Muscle layer of duodenum (tissue), 2 donors: ENCODE measurements around the gene SCG3.

Experiments
- H3K27ac ChIP-seq: one replicate; pipeline ENCODE4 v1.7.0; 2013; ENCODE audit warnings: mild to moderate bottlenecking, low read length
- H3K27me3 ChIP-seq: one replicate; pipeline ENCODE4 v1.7.0; 2013; ENCODE audit warnings: low read depth, mild to moderate bottlenecking, control low read depth, low read length
- H3K36me3 ChIP-seq, 2 donors: one replicate each; pipeline ENCODE4 v1.7.0; 2013; ENCODE audit warnings: low read length in 2 of 2, control low read depth in 1 of 2, mild to moderate bottlenecking in 1 of 2; ENCODE audit not compliant: insufficient read depth in 2 of 2, control insufficient read depth in 1 of 2
- H3K4me1 ChIP-seq, 2 donors: one replicate each; pipeline ENCODE4 v1.7.0; 2013; ENCODE audit warnings: low read length in 2 of 2, mild to moderate bottlenecking in 2 of 2, control low read depth in 1 of 2, moderate library complexity in 1 of 2; ENCODE audit not compliant: insufficient read depth in 2 of 2, control insufficient read depth in 1 of 2
- H3K4me3 ChIP-seq, 2 donors: one replicate each; pipeline ENCODE4 v1.7.0; 2013; ENCODE audit warnings: low read length in 2 of 2, low read depth in 1 of 2, mild to moderate bottlenecking in 1 of 2
- H3K9me3 ChIP-seq, 2 donors: one replicate each; pipeline ENCODE4 v1.7.0; 2013; ENCODE audit warnings: low read length in 2 of 2, control low read depth in 1 of 2, mild to moderate bottlenecking in 1 of 2; ENCODE audit not compliant: control insufficient read depth in 1 of 2
- donor health status: healthy.

The SCG3 gene

DNA sequence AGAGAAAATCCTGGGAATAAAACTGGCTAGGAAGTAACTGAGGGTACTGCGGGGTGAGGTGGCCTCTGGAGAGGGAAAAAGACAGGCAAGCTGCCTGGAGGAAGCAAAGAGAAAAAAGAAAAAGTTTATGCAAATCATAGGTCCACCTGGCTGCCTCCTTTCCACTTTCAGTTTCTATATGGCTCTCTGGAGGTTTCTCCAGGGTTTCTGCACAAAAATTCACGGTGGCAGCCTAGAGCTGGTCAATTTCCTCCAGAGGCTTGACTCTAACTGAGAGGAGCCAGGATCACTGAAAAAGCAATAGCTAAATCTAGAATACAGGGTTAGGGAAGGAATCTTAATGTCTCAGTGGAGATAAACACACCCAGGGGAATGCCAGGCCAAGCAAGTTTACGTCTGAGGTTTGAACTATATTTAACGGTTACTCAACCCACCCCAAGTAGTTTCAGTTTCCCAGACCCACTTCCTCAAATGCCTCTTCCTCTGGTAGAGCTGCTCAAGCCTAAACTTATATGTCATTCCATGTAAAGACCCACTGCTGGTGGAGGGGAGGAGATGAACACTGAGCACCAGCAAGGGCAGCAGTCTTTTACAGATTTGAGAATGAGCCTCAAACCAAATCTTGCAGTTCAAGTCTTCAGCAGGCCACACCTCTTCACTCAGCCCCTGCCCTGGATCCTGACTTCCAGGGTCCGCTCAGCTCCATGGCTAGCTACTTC, 50.4 kb downstream of the SCG3 start:
- Histone ChIP-seq H3K4me1 (peaks cover 36 to 39% of the 10 kb centered on the region in 2 donors), H3K4me3 (peak overlapping the region; percentile 24 to 56), H3K36me3 (no peaks in the 10 kb centered on the region), H3K27ac (peak overlapping the region; percentile 93), H3K9me3 (no peaks in the 10 kb centered on the region), H3K27me3 (no peaks in the 10 kb centered on the region)

DNA sequence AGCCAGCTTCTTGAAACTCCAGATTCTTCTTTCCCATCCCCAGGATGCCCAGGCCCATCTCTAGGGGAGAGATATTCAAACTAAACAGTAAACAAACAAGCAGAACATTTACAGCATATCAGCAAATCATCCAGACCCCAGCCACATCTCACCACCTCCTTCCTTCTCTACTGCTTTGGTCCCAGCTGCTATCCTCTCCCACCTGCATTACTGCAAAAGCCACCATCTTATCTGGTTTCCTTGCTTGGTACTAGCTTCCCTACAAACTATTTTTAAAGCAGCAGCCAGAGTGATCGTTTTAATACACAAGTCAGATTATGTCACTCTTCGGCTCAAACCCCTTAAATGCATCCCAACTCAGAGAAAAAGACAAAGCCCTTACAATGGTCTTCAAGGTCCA, 51.3 kb downstream of the SCG3 start:
- Histone ChIP-seq H3K9me3 (no peaks in the 10 kb centered on the region), H3K4me3 (peak overlapping the region in 1 of 2 donors; percentile 24), H3K36me3 (no peaks in the 10 kb centered on the region), H3K27ac (peak overlapping the region; percentile 93), H3K27me3 (no peaks in the 10 kb centered on the region), H3K4me1 (peaks cover 26 to 30% of the 10 kb centered on the region in 2 donors)

DNA sequence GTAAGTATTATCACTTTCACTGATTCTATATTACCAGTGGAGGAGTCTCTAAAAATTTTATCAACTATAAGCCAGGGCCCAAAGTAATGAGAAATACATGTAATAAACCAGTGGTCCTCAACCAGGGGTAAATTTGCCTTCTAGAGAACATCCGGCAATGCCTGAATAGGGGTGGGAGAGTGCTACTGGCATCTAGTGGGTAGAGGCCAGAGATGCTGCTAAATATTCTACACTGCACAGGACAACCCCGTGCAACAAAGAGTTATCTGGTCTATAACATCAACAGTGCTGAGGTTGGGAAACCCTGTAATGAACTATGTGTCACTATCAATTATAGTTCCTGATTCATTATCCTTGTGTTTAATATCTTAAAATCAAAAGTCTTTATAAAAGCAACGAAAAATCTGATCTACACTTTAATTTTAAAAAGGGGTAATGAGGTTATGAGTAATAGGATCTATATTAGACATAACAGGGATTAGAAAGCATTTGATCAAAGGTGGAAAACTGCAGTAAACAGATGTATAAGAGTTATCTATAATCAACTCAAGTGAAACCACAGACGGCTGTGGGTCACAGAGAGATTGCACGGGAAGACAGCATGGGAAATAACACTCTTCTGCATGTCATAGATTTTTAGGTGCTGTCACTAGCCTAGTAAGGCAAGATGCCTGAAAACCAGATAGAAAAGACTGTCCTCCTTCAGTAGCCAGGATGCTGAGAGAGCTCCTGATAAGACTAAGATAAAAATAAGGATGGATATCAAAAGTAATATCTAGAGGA, 54.1 kb downstream of the SCG3 start:
- H3K9me3 ChIP-seq: no peaks in the 10 kb centered on the region
- no peaks in the 10 kb centered on the region for H3K27me3 ChIP-seq
- H3K27ac ChIP-seq: peak overlapping the region; percentile 70
- H3K4me1 ChIP-seq: peaks cover 30 to 31% of the 10 kb centered on the region in 2 donors
- H3K4me3 ChIP-seq: peak overlapping the region; percentile 78 to 86
- H3K36me3 ChIP-seq: no peaks in the 10 kb centered on the region

DNA sequence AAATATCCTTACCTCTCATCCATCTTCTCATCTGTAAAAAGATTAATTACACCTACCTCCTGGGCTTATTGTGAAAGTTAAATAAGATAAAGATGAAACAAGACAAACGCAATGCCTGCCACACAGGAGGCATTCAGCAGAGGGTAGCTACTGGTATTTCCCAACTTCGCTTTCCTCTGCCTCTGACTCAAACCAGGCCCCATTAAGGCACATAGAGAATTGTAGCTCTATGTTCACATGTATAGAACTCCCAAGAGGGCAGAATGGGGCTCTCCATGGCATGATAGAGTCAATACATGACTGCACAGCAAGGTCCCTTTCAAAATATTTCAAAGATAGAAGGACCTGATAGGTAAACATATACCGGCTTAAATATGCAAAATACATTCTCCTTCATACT, 54.8 kb downstream of the SCG3 start:
- H3K27ac ChIP-seq: peak overlapping the region; percentile 70
- peaks cover 25 to 28% of the 10 kb centered on the region in 2 donors for H3K4me1 ChIP-seq
- H3K4me3 ChIP-seq: peak overlapping the region; percentile 78 to 86

DNA sequence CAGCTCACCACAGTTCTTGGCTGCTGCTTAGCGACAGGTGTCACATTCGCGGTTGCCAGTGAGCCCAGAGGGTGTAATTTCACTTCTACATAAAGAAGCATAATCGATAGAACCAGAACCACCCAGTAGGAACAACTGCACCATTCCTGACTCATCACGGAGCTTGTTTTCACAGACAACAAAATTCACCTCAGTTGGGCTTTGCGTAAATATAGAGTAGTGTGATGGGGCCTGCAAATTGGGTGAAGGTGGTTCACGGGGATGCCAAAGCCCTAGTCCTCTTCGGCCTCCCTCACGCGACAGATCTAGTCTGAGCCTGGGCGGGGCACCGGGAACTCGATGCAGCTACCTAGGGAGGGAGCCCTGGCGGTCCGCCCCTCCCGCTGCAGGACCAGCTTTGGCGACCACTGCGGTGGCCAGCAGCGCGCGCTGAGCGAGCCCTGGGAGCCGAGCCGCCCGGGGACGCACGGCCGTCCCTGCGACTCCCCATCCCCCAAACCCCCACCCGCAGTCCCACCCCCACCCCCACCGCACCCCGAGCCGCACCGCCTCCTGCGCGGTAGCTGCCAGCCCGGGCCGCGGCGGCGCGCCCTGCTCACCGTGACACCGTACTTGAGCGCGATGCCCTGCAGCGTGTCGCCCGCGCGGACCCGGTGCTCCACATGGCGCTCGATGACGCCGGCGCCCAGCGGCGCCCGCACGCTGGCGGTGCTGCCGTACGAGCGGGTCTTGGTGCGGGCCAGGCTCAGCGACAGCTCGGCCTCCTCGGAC, 55.6 kb downstream of the SCG3 start:
- Histone ChIP-seq H3K27me3 (no peaks in the 10 kb centered on the region), H3K36me3 (no peaks in the 10 kb centered on the region), H3K9me3 (no peaks in the 10 kb centered on the region), H3K4me1 (peaks cover 20 to 21% of the 10 kb centered on the region in 2 donors), H3K27ac (peak overlapping the region; percentile 70), H3K4me3 (peak overlapping the region; percentile 78 to 86)

More for the DNA sequence above, 54.8 kb downstream of the SCG3 start:
- Histone ChIP-seq H3K27me3 (no peaks in the 10 kb centered on the region), H3K36me3 (no peaks in the 10 kb centered on the region), H3K9me3 (no peaks in the 10 kb centered on the region)

DNA sequence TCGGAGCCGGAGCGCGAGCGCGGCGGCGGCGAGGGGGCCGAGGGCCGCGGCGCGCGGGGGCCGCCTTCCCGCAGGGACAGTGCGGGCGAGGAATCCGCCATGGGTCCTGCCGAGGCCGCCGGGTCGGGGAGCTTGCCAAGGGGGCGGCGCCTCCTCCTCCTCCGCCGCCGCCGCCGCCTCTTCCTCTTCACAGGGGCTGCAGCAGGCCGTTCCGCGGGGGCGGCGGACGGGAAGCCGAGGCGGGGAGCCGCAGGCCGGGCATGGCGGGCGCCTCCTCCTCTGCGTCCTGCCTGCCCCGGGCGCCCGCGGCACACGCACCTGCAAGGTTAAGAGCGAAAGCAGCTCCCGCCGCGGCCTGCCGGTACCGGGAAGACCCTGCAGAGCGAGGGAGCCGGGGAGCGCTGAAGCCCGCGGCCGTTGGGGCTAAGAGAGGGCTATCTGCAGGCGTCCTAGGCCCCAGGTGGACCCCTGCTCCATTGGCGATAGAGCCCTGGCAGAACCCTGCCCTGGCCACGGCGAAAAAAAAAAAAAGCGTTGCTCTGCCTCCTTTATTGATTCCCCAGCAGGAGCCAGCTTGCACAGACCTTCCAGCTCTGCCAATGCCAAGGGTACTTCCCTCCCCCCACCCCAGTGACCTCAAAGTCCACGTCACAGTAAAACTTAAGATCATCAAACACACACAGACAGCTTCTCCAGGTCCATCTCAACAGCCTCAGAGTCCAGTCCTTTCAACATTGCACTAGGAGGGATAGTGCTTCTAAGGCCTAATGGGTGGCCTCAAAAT, 56.4 kb downstream of the SCG3 start, which contains the start of gene LYSMD2:
Gene LYSMD2 (minus strand): TSS at position 134 of the 784 bp plus-strand sequence. CDS start 33 bp downstream, at position 101.
- Histone ChIP-seq H3K36me3 (no peaks in the 10 kb centered on the region), H3K4me3 (peak within 1 kb of the TSS; percentile 78 to 86), H3K4me1 (peaks cover 12 to 15% of the 10 kb centered on the region in 2 donors), H3K27ac (peak within 1 kb of the TSS; percentile 70), H3K27me3 (no peaks in the 10 kb centered on the region), H3K9me3 (no peaks in the 10 kb centered on the region)

DNA sequence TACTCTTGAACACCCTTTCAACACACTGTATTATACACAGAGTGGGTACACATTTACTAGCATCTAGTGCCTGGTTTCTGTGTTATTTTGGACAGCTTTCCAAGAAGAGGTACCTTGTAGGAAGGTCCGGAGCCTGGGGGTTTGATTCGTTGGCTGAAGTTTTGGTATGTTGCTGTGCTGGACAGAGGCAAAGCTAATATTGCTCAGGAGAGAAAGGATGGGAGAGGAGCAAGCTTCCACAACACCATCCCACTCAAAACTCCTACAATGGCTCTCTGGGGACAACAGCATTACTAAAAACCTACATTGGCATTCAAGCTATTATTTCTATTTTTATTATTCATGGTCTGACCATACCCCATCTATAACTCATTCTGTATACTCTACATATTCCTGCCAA, 57.2 kb downstream of the SCG3 start:
- H3K36me3 ChIP-seq: no peaks in the 10 kb centered on the region
- H3K27me3 ChIP-seq: no peaks in the 10 kb centered on the region
- peak overlapping the region in 1 of 2 donors; percentile 65 for H3K4me3 ChIP-seq
- H3K9me3 ChIP-seq: no peaks in the 10 kb centered on the region
- peaks cover 11 to 15% of the 10 kb centered on the region in 2 donors for H3K4me1 ChIP-seq
- H3K27ac ChIP-seq: no peak overlapping the region

DNA sequence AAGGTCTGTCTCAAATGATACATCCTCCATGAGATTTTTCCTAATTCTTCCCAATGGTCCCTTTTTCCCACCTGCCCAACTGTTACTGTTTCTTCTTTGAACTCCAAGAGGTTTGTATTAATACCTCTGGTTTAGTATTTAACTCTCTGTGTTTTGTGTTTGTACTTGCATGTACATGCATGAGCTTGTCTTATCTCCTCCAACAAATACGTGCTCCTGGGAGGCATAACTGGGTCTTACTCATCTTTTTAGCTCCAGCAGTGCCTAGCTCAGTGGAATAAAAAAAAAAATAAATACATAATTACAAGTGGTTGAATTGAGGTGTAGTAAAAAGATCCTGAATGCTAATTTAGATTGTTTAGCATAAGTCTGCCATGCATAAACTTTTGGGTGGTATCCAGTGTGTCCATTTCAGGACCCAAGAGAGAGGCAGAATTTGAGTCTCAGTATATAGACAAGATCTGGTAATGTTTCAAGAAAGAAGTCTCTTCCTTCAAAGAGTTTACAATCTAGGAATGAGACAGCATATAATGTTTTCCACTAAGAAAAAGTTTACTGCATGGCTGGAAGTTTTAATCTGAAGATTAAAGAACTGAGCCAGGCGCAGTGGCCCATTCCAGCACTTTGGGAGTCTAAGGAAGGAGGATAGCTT, 57.9 kb downstream of the SCG3 start:
- Histone ChIP-seq H3K4me3 (no peak overlapping the region), H3K9me3 (no peaks in the 10 kb centered on the region), H3K36me3 (no peaks in the 10 kb centered on the region), H3K27ac (no peak overlapping the region), H3K4me1 (peaks cover 11 to 15% of the 10 kb centered on the region in 2 donors), H3K27me3 (no peaks in the 10 kb centered on the region)

DNA sequence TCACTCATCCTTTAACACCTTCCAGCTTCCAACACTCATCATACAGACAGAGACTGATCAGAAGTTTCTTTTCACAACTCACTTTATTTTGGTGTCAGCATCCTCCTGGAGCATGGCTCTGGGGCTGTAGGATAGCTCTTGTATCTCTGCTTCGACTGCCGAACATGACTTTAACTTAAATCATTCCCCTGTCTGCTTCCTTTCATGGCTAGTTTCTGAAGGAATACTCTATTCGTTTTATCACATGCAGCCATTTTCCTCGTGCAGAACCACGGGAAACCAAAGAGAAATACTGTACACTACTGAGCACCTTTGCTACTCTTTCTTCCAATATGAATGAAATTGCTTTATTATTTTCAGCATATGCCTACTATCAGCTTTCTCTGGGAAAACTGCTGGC, 68.0 kb downstream of the SCG3 start:
- Histone ChIP-seq H3K36me3 (no peaks in the 10 kb centered on the region), H3K4me3 (no peak overlapping the region), H3K27me3 (no peaks in the 10 kb centered on the region), H3K27ac (no peak overlapping the region), H3K9me3 (no peaks in the 10 kb centered on the region), H3K4me1 (peaks cover 0 to 8% of the 10 kb centered on the region in 2 donors)

DNA sequence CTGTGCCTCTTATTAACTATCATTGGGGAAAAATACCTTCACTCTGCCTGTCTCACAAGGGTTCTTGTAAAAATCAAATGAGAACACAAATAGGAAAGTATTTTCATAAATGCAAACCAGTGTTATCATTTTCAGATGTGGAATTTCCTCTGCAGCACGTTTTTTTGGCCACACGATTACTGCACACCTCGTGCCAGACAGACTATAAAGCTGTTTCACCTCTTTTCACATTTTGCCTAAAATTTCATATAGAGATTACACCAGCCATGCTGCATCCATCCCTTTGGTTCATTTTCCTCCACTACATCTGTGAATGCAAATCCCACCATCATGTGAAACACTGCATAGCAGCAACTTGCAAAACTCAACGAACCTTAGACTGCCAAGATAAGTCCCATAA, 68.9 kb downstream of the SCG3 start:
- H3K4me3 ChIP-seq: peak overlapping the region in 1 of 2 donors; percentile 76
- H3K4me1 ChIP-seq: peaks cover 0 to 8% of the 10 kb centered on the region in 2 donors
- no peak overlapping the region for H3K27ac ChIP-seq
- H3K9me3 ChIP-seq: no peaks in the 10 kb centered on the region
- H3K27me3 ChIP-seq: no peaks in the 10 kb centered on the region
- H3K36me3 ChIP-seq: no peaks in the 10 kb centered on the region
